Activated CD4-positive, alpha-beta T cell treated with anti-CD3 and anti-CD28 coated beads for 24 hours (primary cell): Measurements from ENCODE around the gene SEPTIN6.
"Not testable (repeated sequence)": the region's sequence is repeated elsewhere in the genome, so short reads cannot be mapped to it uniquely, and the experiment has no call there.

Experiments
- DNase-seq, 2 donors: peaks; one replicate each; pipeline ENCODE4 v3.0.0-alpha.2; 2020; ENCODE audit warnings: low read depth in 2 of 2

SEPTIN6 gene

GRCh38 chrX:119690921-119691716, 1.8 kb downstream of the SEPTIN6 start:
- peak in 1 of 2 donors; percentile 70 for DNase-seq

DNA sequence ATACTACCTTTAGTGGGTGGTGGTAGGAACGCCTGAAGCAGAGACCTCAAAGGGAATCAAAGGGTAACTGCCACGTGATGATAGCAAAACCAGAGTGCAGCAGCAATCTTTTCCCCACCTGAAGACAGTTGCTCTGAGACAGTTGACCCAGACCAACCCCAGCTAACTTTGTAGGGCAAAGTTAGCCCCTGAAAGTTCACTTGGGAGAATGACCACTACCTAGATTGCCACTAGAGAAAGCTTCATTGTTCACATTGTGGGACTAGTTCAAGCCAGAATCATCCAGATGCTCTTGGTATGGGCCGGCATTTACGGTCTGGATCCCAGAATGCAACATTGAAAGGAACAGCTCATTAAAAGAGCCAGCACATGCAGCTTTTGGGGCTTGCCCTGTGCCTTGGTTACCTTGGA, 4.1 kb downstream of the SEPTIN6 start:
- no peak for DNase-seq

DNA sequence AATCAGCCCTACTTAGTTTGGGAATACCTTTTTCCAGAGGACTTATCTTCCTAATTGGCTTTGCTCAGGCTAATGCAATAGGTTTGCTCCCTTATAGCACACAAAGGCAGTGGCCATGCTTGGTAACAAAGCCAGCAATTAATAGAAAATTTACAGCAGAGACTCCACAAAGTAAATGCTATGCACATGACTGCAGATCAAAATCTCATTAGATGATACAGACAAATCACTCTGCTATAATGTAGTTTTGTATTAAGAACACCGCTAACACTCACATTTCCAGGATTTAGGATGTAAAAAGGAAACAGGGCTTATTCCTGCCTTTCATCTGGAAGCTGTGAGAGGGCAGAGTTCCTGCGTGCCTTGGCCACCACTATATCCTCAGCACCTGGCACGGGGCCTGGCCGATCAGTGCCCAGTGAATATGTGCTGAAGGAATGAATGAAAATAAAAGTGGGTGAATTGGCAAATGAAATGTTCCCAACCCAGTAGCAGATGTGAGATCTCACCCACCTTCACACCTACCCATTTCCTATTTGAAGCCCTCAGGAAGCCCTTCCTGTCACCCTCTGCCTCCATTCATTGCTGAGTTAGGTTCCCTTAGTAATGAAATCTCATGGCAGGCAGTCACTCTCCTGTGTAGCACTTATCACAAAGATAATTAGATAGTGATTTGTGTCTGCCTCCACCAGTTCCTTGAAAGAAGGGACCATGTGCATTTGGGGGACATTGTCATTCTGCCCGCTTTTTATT, 5.1 kb downstream of the SEPTIN6 start:
- DNase-seq = no peak

GRCh38 chrX:119686087-119686691, 6.8 kb downstream of the SEPTIN6 start:
- DNase-seq = no peak

DNA sequence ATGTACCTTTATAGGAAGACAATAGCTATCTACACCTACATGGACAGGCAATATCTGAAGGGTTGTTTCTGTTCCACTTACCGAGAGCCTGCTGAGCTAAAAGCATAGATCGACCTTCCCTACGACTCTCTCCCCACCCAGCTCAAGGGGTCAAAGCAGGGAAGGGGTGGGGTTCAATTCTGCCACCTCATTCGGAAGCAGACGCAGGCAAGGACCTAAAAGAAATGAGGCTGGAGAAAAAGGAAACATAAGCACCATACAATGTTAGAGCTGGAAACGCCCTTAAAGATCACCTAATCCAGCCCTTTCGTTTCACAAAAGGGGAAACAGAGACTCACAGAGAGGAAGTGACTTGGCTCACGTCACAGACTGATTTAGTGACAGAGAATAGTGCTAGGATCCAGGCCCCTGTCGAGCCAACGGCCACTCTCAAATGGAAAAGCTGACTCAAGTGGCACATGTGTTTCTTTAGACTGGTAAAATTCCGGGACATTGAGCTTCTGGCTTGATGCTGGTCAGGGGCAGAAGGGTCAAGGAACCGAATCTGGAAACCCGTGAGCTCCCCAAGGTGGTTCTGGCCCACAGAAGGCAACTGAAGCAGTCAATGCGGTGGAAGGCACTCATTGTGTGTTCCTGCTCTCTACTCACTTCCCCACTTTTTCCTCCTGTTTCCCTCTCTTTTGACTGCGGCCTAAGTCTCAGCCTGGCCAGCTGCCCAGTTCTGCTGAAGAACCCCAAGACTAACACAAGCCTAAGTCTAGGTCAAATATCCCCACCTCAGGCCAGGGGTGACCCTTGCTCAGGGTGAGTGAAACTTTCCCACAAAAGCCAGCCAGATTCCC, 7.5 kb downstream of the SEPTIN6 start:
- DNase-seq = no peak

GRCh38 chrX:119684916-119685224, 8.1 kb downstream of the SEPTIN6 start:
- no peak for DNase-seq

- not testable (repeated sequence) for DNase-seq
Measured at GRCh38 chrX:119684312-119684711, 8.7 kb downstream of the SEPTIN6 start.

DNA sequence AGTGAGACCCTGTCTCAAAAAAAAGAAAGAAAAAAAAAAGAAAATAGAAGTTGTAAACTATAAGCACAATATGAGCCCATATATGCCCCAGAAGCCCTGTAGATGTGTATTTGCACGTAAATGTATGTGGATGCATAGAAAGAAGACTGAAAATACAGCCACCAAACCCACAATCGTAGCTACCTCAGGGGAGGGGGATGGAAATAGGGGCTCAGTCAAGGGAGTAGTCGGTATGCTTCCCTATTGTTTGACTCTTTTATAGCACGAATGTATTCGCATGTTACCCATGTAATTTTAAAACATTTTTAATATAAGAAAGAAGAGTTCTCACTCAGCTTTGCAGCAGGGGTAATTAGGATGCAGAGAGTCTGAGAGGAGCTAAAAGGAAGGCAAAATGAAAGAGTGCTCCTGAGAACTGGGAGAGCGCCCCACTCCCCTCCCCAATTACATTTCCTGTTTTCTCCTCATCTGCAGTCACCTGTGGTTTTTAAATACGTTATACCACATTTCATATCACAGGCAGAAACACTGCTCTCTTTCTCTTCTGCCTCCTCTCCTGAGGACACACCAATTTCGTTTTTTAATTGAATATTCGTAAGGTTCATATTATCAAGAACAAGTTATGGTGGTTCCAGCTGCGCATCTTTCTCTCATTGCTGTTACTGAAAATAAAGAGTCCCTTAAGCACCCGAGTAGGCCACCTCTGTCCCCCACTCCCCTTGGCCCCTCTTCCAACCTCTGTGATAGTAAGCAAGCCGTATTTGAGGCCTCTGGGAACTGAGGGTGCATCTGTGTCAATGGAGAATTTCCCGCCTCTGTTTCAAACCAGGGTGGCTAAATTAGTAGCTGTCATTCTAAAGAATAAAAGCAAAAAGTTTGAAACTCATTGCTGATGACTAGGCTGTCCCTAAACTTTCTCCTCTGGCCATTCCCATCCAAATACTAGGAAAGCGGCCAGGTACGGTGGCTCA, 10.7 kb downstream of the SEPTIN6 start:
- DNase-seq = no peak

DNA sequence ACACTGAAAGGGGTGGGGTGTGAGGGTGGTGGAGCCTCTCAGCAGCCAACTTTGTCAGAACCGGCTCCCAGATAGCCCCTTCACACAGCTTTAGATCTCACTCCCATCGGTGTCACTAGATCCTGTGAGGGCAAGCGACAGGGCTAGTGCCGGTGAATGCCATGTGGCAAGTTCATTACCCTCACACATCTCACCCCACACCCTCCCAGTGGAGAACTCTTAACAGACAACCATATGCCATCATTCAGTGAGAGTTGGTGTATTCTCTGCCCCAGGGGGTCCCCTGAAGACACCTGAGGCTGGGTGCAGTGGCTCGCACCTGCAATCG, 15.3 kb downstream of the SEPTIN6 start:
- no peak for DNase-seq

DNA sequence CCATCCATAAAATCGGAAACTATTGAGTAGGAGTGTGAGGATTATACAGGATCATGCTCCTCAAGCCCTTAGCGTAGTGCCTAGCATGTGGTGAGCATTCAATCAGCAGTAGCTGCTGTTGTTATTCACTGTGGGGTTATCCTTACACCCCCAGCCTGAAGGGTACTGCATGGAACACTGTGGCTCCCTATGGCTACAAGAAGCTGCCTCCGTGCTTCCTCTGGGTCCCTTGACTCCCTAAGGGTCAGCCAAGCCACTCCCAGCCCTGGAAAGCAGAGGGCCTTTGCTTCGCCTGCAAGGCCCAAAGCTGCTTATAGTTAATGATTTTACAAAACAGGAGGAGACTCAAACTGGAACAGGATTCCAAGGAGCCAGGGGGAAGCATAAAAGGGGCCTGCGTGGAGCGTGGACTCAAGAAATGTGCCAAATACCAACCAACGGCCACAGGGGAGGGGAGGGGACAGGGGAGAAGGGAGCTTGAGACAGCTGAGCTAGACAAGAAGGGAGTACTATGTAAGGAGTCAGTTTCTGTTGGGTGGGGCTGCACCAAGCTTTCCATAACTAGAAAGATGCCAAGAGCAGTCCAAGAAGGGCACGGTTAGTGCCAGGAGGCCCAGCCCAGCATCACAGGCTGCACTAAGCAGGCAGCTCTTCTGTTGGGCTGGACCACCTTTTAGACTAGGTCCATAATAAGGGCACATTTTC, 15.9 kb downstream of the SEPTIN6 start:
- DNase-seq = no peak

DNA sequence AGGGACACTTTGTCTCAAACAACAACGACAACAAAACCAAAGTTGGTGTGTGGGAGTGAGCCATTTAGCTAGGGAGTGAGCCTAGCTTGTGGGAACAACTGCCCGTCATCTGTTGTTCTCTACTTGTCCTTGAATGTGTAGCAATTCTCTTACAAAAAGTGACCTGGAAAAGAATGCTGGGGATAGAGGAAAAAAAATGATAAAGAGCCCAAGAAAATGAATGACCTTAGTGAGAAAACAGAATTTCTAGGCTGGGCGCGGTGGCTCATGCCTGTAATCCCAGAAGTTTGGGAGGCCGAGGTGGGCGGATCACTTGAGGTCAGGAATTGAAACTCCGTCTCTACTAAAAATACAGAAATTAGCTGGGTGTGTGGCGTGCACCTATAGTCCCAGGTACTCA, 19.6 kb downstream of the SEPTIN6 start:
- no peak for DNase-seq

- no peak for DNase-seq
Measured at GRCh38 chrX:119672426-119672825, 20.5 kb downstream of the SEPTIN6 start.

DNA sequence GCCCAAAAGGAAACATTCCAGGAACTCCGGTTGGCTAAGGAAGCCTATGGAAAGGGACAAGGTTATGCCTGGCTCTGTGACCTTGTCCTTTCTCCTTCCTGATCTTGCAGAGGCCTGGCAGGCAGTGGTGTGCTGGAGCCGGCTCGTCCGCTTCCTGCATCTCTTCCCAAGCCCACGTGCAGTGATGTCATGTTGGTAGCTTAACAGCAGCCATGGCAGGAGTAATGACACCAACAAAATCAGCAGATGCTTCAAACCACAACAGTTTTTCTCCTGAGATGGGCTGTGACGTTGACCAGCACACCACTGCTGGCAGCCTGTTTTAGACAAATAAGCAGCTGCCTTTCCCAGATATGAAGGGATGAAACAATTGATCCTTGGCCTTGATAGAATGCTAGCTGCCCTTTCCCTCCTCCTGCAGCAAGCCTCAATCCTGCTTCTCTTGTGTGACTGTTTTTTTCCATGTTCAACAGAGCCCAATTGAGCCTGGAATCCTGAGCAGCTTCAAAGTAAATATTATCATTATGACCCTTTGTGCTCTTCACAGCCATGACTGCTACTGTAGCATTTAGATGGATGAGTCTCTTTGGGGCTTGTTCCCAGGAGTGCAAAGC, 23.4 kb downstream of the SEPTIN6 start:
- DNase-seq = no peak

GRCh38 chrX:119667111-119667878, 25.7 kb downstream of the SEPTIN6 start:
- no peak for DNase-seq

- DNase-seq = not testable (repeated sequence)
Measured at GRCh38 chrX:119664877-119665276, 28.1 kb downstream of the SEPTIN6 start.

- no peak for DNase-seq
Measured at GRCh38 chrX:119661486-119661885, 31.5 kb downstream of the SEPTIN6 start.

DNA sequence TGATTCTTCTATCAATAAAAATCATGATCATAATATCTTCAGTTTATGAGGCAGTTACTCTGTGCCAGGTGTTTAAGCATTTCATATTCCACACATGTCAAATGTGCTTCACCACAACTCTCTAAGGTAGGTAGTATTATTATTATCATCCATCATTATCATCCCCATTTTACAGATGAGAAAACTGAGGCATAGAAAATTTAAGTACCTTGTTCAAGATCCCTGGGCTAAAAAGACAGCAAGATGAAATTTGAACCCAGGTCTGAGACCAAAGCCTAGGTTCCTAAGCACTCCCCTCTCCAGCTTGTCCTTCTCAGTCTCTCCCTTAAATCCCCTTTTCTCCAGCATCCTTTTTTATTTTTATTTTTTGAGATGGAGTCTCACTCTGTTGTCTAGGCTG, 33.4 kb downstream of the SEPTIN6 start:
- DNase-seq = no peak

- DNase-seq = peak; percentile 41 to 43
Measured at GRCh38 chrX:119655125-119655524, 37.8 kb downstream of the SEPTIN6 start.

DNA sequence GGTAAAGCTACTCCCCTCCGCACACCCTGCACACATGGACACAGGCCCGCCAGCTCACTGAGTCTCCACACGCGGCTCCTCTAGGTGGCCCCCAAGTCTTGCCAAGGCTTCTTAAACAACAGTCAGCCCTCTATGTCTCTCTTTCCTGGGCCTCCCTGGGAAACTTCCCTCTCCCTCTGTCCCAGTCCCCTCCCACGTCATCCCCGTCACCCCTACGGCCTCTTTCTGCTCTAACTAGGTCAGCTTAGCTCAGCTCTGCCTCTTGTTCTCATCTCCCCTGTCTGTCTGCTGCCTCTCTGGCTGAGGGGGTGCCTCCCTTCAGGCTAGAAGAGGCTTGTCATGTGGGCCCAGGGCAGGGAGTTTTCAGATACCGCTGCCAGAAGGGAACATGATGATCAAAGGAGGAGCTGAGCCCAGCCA, 38.8 kb downstream of the SEPTIN6 start:
- no peak for DNase-seq
